Measurements from ENCODE around the gene TBCA.

The TBCA gene

DNA sequence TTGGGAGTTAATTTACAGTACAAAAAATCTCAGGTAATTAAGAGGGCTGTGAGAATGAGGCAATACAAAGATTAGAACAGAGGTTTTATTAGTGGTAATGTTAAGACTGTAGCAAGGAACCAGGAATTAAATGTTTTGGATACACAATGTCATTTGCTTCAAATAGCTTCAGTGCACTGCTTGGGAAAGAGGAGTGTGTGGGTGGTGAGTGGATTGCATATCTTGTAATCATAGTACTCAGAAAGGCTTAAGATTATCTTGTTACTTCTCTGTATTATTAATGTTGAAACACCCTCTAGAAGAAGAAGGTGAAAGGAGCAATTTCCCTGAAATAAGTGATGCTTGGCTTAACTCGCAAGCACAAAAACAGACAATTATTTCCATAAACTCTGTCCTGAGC, 21.0 kb upstream of the TBCA start:
- TF ChIP-seq CTCF (IDR thresholded peaks at IDR 0.05; ENCODE audit: insufficient read depth, low read depth, low read length, missing control alignments) = no peak
- DNase-seq (ENCODE audit: low read depth) = no peak
- no peak overlapping the region for H3K4me3 ChIP-seq (ENCODE audit: low read length)

DNA sequence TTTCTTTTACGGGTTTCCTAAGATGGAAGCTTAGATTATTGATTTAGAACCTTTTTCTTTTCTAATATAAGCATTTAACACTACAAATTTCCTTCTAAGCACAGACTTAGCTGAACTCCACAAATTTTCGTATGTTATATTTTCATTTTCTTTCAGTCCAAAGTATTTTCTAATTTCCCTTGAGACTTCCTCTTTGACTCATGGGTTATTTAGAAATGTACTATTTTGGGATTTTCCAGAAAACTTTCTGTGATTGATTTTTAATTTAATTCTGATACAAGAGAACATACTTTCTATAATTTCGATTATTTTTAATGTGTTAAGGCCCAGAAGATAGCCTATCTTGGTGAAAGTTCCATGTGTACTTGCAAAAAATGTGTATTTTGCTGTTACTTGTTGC, 19.7 kb upstream of the TBCA start:
- no peak for DNase-seq (ENCODE audit: low read depth)
- no peak for TF ChIP-seq CTCF (IDR thresholded peaks at IDR 0.05; ENCODE audit: insufficient read depth, low read depth, low read length, missing control alignments)
- no peak overlapping the region for H3K4me3 ChIP-seq (ENCODE audit: low read length)

DNA sequence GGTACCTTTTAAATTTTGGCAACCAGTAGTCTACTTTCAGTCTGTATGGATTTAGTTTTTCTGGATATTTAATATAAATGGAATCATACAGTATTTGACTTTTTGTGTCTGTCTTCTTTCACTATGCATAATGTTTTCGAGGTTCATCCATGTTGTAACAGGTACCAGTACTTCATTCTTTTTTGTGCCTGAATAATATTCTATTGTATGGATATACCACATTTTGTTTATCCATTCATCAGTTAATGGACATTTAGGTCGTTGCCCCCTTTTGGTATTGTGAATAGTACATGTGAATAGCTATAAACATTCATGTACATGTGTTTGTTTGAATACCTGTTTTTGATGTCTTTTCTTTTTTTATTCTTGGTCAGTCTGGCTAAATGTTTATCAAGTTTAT, 19.1 kb upstream of the TBCA start:
- TF ChIP-seq CTCF (IDR thresholded peaks at IDR 0.05; ENCODE audit: insufficient read depth, low read depth, low read length, missing control alignments) = no peak
- no peak overlapping the region for H3K4me3 ChIP-seq (ENCODE audit: low read length)
- no peak for DNase-seq (ENCODE audit: low read depth)

GRCh38 chr5:77791926-77792325, 15.8 kb upstream of the TBCA start:
- no peak for DNase-seq (ENCODE audit: low read depth)
- no peak overlapping the region for H3K4me3 ChIP-seq (ENCODE audit: low read length)
- no peak for TF ChIP-seq CTCF (IDR thresholded peaks at IDR 0.05; ENCODE audit: insufficient read depth, low read depth, low read length, missing control alignments)

- DNase-seq (ENCODE audit: low read depth) = no peak
- TF ChIP-seq CTCF (IDR thresholded peaks at IDR 0.05; ENCODE audit: insufficient read depth, low read depth, low read length, missing control alignments) = no peak
- no peak overlapping the region for H3K4me3 ChIP-seq (ENCODE audit: low read length)
These were observed 15.2 kb upstream of the TBCA start for GRCh38 chr5:77791356-77791755.

GRCh38 chr5:77785229-77785628, 9.1 kb upstream of the TBCA start:
- TF ChIP-seq CTCF (IDR thresholded peaks at IDR 0.05; ENCODE audit: insufficient read depth, low read depth, low read length, missing control alignments) = no peak
- DNase-seq (ENCODE audit: low read depth) = no peak
- no peak overlapping the region for H3K4me3 ChIP-seq (ENCODE audit: low read length)

DNA sequence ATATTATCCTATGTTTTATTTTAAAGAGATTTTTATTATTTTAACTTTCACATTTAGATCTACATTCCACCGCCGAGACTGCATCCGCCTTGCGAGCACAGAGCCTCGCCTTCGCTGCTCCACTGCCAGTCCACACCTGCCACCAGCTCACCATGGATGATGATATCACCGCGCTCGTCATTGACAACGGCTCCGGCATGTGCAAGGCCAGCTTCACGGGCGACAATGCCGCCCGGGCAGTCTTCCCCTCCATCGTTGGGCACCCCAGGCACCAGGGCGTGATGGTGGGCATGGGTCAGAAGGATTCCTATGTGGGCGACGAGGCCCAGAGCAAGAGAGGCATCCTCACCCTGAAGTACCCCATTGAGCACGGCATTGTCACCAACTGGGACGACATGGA, 8.6 kb upstream of the TBCA start:
- DNase-seq (ENCODE audit: low read depth) = no peak

More for the DNA sequence above, 8.6 kb upstream of the TBCA start:
- H3K4me3 ChIP-seq (ENCODE audit: low read length) = no peak overlapping the region
- no peak for TF ChIP-seq CTCF (IDR thresholded peaks at IDR 0.05; ENCODE audit: insufficient read depth, low read depth, low read length, missing control alignments)

Measured in epithelial cell of esophagus (primary cell).